ENCODE results near the gene OAS2.

- no peak for TF ChIP-seq POLR2A (IDR thresholded peaks at IDR 0.05)
- TF ChIP-seq CTCF (IDR thresholded peaks at IDR 0.05 in 8 of 11, conservative IDR thresholded peaks at IDR 0.05 in 3 of 11): no peak
- no peak for TF ChIP-seq POLR2AphosphoS5 (IDR thresholded peaks at IDR 0.05)
Observed at GRCh38 chr12:113002676-113003075, 24.4 kb downstream of the OAS2 start.
